SK-N-SH treated with all-trans-retinoic acid at 6 μM for 48 hours (cell line): ENCODE measurements around the gene PTGER2.

Experiments
- ATAC-seq: fragments of 200-7000 bp; cut with Tn5 transposase; 3 replicates; pipeline ENCODE4 v1.9.1; 2020; ENCODE audit warnings: mild to moderate bottlenecking, moderate library complexity
- ARNTL ChIP-seq: fragments of 450-650 bp; formaldehyde crosslinking; IDR thresholded peaks from 2 replicates; pipeline ENCODE4 v1.5.0; 2020; ENCODE audit warnings: low read depth, mild to moderate bottlenecking, moderate library complexity, borderline replicate concordance
- BACH2 ChIP-seq: fragments of 250-450 bp; sonication (Bioruptor Pico); IDR thresholded peaks from 2 replicates; pipeline ENCODE4 v1.9.0; 2021; ENCODE audit warnings: mild to moderate bottlenecking, borderline replicate concordance
- CSDC2 ChIP-seq: fragments of 250-450 bp; sonication (Bioruptor Pico); IDR thresholded peaks from 2 replicates; pipeline ENCODE4 v1.5.0; 2020; ENCODE audit warnings: mild to moderate bottlenecking, moderate library complexity
- ESRRG ChIP-seq: fragments of 250-450 bp; sonication (Bioruptor Pico); IDR thresholded peaks from 2 replicates; pipeline ENCODE4 v1.6.1; 2021; ENCODE audit warnings: mild to moderate bottlenecking
- GLIS3 ChIP-seq: fragments of 250-450 bp; sonication (Bioruptor Pico); IDR thresholded peaks from 2 replicates; pipeline ENCODE4 v1.5.0; 2020; ENCODE audit warnings: mild to moderate bottlenecking, moderate library complexity
- ISL1 ChIP-seq: fragments of 250-450 bp; sonication (Bioruptor Pico); IDR thresholded peaks from 2 replicates; pipeline ENCODE4 v2.1.2; 2022; ENCODE audit warnings: mild to moderate bottlenecking, moderate library complexity
- OSR1 ChIP-seq: fragments of 250-450 bp; sonication (Bioruptor Pico); IDR thresholded peaks from 2 replicates; pipeline ENCODE4 v1.8.0; 2022; ENCODE audit warnings: moderate library complexity, mild to moderate bottlenecking, inconsistent platforms
- PPARA ChIP-seq: fragments of 250-450 bp; sonication (Bioruptor Pico); IDR thresholded peaks from 2 replicates; pipeline ENCODE4 v1.5.0; 2020; ENCODE audit warnings: mild to moderate bottlenecking, borderline replicate concordance
- RARB ChIP-seq: fragments of 250-450 bp; sonication (Bioruptor Pico); IDR thresholded peaks from 2 replicates; pipeline ENCODE4 v1.8.0; 2021; ENCODE audit warnings: mild to moderate bottlenecking, moderate library complexity
- SNAI2 ChIP-seq: fragments of 250-450 bp; sonication (Bioruptor Pico); IDR thresholded peaks from 2 replicates; pipeline ENCODE4 v1.5.0; 2020; ENCODE audit warnings: mild to moderate bottlenecking, moderate library complexity
- TCF4 ChIP-seq: fragments of 250-450 bp; sonication (Bioruptor Pico); IDR thresholded peaks from 2 replicates; pipeline ENCODE4 v1.8.0; 2021; ENCODE audit warnings: mild to moderate bottlenecking, moderate library complexity, borderline replicate concordance
- TOX ChIP-seq: fragments of 250-450 bp; sonication (Bioruptor Pico); IDR thresholded peaks from 2 replicates; pipeline ENCODE4 v1.8.0; 2021; ENCODE audit warnings: mild to moderate bottlenecking, moderate library complexity, borderline replicate concordance
- TSHZ2 ChIP-seq: fragments of 250-450 bp; sonication (Bioruptor Pico); IDR thresholded peaks from 2 replicates; pipeline ENCODE4 v1.5.0; 2020; ENCODE audit warnings: mild to moderate bottlenecking, moderate library complexity
- ZC3H10 ChIP-seq: fragments of 250-450 bp; sonication (Bioruptor Pico); IDR thresholded peaks from 2 replicates; pipeline ENCODE4 v1.5.1; 2021; ENCODE audit warnings: mild to moderate bottlenecking, moderate library complexity
- ZFP3 ChIP-seq: fragments of 250-450 bp; sonication (Bioruptor Pico); IDR thresholded peaks from 2 replicates; pipeline ENCODE4 v1.5.0; 2020; ENCODE audit warnings: mild to moderate bottlenecking, moderate library complexity
- ZFP30 ChIP-seq: fragments of 450-650 bp; formaldehyde crosslinking; IDR thresholded peaks from 2 replicates; pipeline ENCODE4 v1.5.0; 2022; ENCODE audit warnings: mild to moderate bottlenecking, moderate library complexity
- ZNF565 ChIP-seq: fragments of 450-650 bp; formaldehyde crosslinking; conservative IDR thresholded peaks from 2 replicates; pipeline ENCODE4 v1.5.0; 2020; ENCODE audit warnings: low read depth, mild to moderate bottlenecking, moderate library complexity
- ZNF70 ChIP-seq: fragments of 450-650 bp; formaldehyde crosslinking; IDR thresholded peaks from 2 replicates; pipeline ENCODE4 v1.5.0; 2020; ENCODE audit warnings: mild to moderate bottlenecking, moderate library complexity
- ZNF8 ChIP-seq: fragments of 450-650 bp; formaldehyde crosslinking; IDR thresholded peaks from 2 replicates; pipeline ENCODE4 v1.5.0; 2020; ENCODE audit warnings: mild to moderate bottlenecking, moderate library complexity
- TF ChIP-seq, protein P1 (sequence below): fragments of 250-450 bp; sonication (Bioruptor Pico); IDR thresholded peaks from 2 replicates; pipeline ENCODE4 v1.5.1; 2020; ENCODE audit warnings: low read depth, mild to moderate bottlenecking, moderate library complexity
- TF ChIP-seq, protein P2 (sequence below): fragments of 250-450 bp; sonication (Bioruptor Pico); IDR thresholded peaks from 2 replicates; pipeline ENCODE4 v1.5.1; 2021; ENCODE audit warnings: mild to moderate bottlenecking, moderate library complexity
- TF ChIP-seq, protein P3 (sequence below): fragments of 250-450 bp; sonication (Bioruptor Pico); IDR thresholded peaks from 2 replicates; pipeline ENCODE4 v1.8.0; 2021; ENCODE audit warnings: low read depth, mild to moderate bottlenecking, moderate library complexity, borderline replicate concordance

PTGER2 gene

GRCh38 chr14:52369305-52369801, 55.2 kb downstream of the PTGER2 start:
- TF ChIP-seq CSDC2 (CRISPR knock-in tag), result no peak
- ATAC-seq, result no peak

- no peak for ATAC-seq
- TF ChIP-seq, protein P1, sequence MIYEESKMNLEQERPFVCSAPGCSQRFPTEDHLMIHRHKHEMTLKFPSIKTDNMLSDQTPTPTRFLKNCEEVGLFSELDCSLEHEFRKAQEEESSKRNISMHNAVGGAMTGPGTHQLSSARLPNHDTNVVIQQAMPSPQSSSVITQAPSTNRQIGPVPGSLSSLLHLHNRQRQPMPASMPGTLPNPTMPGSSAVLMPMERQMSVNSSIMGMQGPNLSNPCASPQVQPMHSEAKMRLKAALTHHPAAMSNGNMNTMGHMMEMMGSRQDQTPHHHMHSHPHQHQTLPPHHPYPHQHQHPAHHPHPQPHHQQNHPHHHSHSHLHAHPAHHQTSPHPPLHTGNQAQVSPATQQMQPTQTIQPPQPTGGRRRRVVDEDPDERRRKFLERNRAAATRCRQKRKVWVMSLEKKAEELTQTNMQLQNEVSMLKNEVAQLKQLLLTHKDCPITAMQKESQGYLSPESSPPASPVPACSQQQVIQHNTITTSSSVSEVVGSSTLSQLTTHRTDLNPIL (CRISPR knock-in tag), result no peak
- TF ChIP-seq ZFP3 (CRISPR knock-in tag), result no peak
- no peak for TF ChIP-seq TCF4 (CRISPR knock-in tag)
- no peak for TF ChIP-seq TOX (CRISPR knock-in tag)
- TF ChIP-seq PPARA, result no peak
- no peak for TF ChIP-seq BACH2 (CRISPR knock-in tag)
- no peak for TF ChIP-seq OSR1 (CRISPR knock-in tag)
- TF ChIP-seq, protein P2, sequence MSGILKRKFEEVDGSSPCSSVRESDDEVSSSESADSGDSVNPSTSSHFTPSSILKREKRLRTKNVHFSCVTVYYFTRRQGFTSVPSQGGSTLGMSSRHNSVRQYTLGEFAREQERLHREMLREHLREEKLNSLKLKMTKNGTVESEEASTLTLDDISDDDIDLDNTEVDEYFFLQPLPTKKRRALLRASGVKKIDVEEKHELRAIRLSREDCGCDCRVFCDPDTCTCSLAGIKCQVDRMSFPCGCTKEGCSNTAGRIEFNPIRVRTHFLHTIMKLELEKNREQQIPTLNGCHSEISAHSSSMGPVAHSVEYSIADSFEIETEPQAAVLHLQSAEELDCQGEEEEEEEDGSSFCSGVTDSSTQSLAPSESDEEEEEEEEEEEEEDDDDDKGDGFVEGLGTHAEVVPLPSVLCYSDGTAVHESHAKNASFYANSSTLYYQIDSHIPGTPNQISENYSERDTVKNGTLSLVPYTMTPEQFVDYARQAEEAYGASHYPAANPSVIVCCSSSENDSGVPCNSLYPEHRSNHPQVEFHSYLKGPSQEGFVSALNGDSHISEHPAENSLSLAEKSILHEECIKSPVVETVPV, result no peak
- no peak for TF ChIP-seq ZC3H10 (CRISPR knock-in tag)
- no peak for TF ChIP-seq ZNF70 (CRISPR knock-in tag)
- TF ChIP-seq GLIS3 (CRISPR knock-in tag), result no peak
- TF ChIP-seq, all 23 proteins: peak for 0
Measured at GRCh38 chr14:52370406-52370935, 56.4 kb downstream of the PTGER2 start.

DNA sequence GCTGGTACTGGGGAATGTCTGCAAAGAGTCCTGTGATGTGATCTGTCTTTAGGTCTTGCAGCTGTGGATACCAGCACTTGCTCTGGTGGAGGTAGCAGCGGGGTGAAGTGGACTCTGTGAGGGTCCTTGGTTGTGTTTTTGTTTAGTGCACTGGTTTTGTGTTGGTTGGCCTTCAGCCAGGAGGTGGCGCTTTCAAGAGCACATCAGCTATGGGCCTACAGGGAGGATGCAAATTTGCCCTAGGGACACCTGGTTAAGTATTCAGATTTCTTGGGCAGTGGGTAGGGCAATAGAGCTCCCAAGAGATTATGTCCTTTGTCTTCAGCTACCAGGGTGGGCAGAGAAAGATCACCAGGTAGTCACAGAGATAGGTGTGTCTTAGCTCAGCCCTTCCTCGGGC, 63.8 kb downstream of the PTGER2 start:
- TF ChIP-seq ZNF8 (CRISPR knock-in tag) (no peak), ARNTL (CRISPR knock-in tag) (no peak), ISL1 (CRISPR knock-in tag) (no peak), ZC3H10 (CRISPR knock-in tag) (no peak), ZNF565 (no peak), TCF4 (CRISPR knock-in tag) (no peak), ZFP3 (CRISPR knock-in tag) (no peak), BACH2 (CRISPR knock-in tag) (no peak), PPARA (no peak), SNAI2 (CRISPR knock-in tag) (no peak), ESRRG (no peak), TOX (CRISPR knock-in tag) (no peak), TSHZ2 (CRISPR knock-in tag) (no peak), CSDC2 (CRISPR knock-in tag) (no peak), ZFP30 (CRISPR knock-in tag) (no peak), ZNF70 (CRISPR knock-in tag) (no peak), RARB (CRISPR knock-in tag) (no peak)
- TF ChIP-seq, protein P3, sequence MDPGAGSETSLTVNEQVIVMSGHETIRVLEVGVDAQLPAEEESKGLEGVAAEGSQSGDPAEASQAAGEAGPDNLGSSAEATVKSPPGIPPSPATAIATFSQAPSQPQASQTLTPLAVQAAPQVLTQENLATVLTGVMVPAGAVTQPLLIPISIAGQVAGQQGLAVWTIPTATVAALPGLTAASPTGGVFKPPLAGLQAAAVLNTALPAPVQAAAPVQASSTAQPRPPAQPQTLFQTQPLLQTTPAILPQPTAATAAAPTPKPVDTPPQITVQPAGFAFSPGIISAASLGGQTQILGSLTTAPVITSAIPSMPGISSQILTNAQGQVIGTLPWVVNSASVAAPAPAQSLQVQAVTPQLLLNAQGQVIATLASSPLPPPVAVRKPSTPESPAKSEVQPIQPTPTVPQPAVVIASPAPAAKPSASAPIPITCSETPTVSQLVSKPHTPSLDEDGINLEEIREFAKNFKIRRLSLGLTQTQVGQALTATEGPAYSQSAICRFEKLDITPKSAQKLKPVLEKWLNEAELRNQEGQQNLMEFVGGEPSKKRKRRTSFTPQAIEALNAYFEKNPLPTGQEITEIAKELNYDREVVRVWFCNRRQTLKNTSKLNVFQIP, result no peak
- TF ChIP-seq, protein P2, result no peak
- TF ChIP-seq, protein P1 (CRISPR knock-in tag), result no peak
- TF ChIP-seq, all 23 proteins: peak for 0
- ATAC-seq, result no peak
